ENCODE results near the gene ZFYVE9.
"Not testable (repeated sequence)": the region's sequence is repeated elsewhere in the genome, so short reads cannot be mapped to it uniquely, and the experiment has no call there.

The ZFYVE9 gene

GRCh38 chr1:52145137-52145536, 3.2 kb downstream of the ZFYVE9 start:
- DNase-seq (ENCODE audit: low spot score): peak; percentile 29

- not testable (repeated sequence) for DNase-seq (ENCODE audit: low spot score)
Observed at GRCh38 chr1:52150445-52150844, 8.6 kb downstream of the ZFYVE9 start.

DNA sequence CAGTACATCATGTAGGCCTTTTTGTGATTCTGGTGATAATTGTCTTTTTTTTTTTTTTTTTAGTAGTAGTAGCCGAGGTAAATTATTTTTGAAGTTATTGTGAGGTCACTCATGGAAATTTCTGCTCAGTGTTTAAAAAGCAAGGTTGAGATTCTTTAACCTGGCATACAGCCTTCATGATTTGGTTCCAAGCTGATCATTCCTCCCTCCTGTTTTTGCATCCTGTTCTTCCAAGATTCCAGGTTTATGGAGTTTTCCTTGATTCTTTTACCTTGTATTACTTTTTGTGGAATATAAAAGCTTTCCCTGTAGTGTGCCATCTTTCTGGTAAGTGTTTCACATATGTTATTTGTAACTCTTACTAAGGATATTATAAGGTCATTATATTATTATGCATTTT, 9.1 kb downstream of the ZFYVE9 start:
- DNase-seq (ENCODE audit: low spot score): no peak

- no peak for DNase-seq (ENCODE audit: low spot score)
Observed at GRCh38 chr1:52152572-52152971, 10.7 kb downstream of the ZFYVE9 start.

DNA sequence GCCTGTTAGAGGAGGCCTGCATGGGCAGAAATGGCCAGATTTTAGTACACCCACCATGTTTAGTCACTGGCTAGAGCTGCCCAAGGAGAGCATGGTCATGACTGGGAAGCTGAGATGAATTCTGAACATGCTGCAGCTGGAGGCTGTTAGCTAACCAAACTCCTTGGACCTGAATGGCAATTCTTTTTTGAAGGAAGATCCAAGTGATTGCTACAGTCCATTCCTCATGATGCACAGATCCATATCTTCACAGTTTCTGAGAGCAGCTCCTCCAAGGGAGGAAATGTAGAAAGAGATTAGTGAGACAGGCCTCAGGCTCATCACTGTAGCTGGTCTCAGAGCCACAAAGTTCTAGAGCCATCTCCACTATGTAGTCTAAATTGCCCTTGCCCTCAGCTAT, 11.1 kb downstream of the ZFYVE9 start:
- DNase-seq (ENCODE audit: low spot score): no peak

GRCh38 chr1:52153898-52154297, 12.0 kb downstream of the ZFYVE9 start:
- no peak for DNase-seq (ENCODE audit: low spot score)

DNA sequence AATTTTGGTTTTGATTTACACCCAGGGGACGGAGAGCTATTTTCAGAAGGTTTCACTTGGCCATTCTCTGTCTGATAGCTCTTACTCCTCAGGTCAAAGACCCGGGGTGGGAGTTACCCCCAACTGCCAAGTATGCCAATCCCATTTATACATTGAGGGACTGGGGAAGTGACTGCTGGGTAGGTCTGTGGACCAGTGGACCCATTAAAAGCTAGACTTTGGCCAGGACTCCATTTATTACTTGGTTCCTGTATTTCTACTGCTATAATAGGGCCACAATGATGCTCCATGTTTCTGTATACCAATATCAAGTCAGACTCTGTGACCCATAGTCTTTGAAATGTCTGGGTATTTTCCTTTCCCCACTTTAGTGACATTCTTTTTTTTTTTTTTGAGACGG, 14.6 kb downstream of the ZFYVE9 start:
- DNase-seq (ENCODE audit: low spot score): no peak

DNA sequence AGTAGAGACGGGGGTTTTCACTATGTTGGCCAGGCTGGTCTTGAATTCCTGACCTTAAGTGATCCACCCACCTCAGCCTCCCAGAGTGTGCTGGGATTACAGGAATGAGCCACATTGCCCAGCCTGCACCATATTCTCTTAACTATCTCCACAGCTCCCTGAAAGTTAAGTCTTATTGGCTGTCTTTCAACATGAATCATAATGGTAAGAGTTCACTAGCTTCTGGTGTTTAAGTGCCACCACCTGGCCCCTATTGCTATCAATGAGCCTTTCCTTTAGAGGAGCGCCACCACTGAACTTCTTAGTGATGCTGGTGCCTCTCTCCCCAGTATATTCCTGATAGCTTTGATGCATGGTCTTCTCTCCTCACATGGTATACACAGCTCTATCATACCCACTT, 15.7 kb downstream of the ZFYVE9 start:
- no peak for DNase-seq (ENCODE audit: low spot score)

GRCh38 chr1:52158218-52158617, 16.3 kb downstream of the ZFYVE9 start:
- DNase-seq (ENCODE audit: low spot score): no peak

DNA sequence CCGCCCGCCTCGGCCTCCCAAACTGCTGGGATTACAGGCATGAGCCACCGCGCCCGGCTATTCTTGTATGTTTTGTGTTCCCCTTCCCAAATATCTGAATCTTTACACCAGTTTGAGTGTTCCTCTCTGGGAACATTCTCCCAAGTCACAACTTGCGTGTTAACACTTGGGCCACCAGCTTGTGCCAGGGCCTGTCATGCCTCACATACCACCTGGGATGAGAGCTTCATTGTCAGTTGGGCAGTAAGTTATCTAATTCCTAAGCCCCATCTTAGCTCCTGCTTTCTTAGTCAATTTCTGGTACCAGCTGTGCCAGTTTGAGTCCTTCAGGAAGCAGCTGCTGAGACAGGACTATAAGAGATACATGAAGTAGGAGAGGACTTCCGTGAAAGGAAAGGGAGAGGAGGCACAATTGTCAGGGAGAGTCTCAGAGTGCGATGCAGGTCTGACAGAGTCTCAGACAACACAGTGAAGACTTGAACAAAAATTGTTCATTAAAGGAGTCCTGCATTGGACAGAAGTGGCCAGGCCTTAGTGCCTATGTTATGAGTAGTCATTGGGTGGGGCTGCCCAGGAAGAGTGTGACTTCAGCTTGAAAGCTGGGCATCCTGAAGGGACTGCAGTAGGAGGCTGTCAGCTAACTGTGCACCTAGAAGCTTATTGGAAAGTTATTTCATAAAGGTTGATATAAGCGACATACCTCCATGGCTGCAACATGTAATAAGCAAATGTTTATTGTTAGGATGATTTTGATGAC, 17.3 kb downstream of the ZFYVE9 start:
- DNase-seq (ENCODE audit: low spot score): peak; percentile 62

DNA sequence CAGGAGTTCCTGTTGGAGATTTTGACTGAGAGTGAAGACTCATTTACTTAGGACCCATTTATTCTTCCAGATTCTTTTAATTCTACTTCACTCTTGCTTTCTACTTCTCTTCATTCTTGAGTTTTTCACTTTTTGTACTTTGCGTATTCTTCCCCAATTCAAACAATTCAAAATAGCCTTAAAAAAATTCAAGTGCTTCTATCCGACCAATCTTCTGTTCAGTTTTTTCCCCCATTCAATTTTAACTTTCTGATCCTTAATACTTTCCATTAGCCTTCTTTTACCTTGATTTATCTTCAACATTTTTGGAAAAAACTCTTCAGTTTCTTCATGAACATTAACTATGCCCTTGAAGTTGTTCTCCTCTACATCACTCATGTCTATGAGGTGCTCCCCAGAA, 21.1 kb downstream of the ZFYVE9 start:
- DNase-seq (ENCODE audit: low spot score): no peak

GRCh38 chr1:52164604-52165003, 22.7 kb downstream of the ZFYVE9 start:
- DNase-seq (ENCODE audit: low spot score): peak; percentile 20

- no peak for DNase-seq (ENCODE audit: low spot score)
Observed at GRCh38 chr1:52166996-52167753, 25.3 kb downstream of the ZFYVE9 start.

DNA sequence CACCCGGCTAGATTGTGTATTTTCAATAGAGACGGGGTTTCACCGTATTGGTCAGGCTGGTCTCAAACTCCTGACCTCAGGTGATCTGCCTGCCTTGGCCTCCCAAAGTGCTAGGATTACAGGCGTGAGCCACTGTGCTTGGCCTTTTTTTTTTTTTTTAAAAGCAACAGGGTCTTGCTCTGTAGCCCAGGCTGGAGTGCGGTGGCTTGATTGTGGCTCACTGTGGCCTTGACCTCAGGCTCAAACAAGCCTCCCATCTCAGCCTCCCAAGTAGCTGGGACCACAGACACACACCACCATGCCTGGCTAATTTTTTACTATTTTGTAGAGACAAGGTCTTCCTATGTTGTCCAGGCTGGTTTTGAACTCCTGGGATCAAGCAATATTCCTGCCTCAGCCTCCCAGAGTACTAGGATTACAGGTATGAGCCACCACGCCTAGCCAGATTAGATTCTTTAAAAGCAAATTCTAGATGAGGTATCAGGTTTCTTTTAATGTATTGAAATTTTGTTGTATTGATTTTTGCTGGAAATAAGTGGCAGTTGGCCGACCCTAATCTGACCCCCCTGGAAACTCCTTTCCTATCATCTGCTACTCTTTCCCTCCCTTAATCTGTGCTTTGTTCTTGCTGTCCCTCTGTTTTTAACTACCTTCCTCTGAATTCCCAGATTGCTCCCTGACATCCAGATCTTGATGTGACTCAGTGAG, 26.6 kb downstream of the ZFYVE9 start:
- no peak for DNase-seq (ENCODE audit: low spot score)

- DNase-seq (ENCODE audit: low spot score): not testable (repeated sequence)
Observed at GRCh38 chr1:52171149-52171548, 29.3 kb downstream of the ZFYVE9 start.

GRCh38 chr1:52179073-52179472, 37.2 kb downstream of the ZFYVE9 start:
- DNase-seq (ENCODE audit: low spot score): no peak

- no peak for DNase-seq (ENCODE audit: low spot score)
Observed at GRCh38 chr1:52180176-52180575, 38.3 kb downstream of the ZFYVE9 start.

- DNase-seq (ENCODE audit: low spot score): not testable (repeated sequence)
Observed at GRCh38 chr1:52181759-52182158, 39.9 kb downstream of the ZFYVE9 start.

DNA sequence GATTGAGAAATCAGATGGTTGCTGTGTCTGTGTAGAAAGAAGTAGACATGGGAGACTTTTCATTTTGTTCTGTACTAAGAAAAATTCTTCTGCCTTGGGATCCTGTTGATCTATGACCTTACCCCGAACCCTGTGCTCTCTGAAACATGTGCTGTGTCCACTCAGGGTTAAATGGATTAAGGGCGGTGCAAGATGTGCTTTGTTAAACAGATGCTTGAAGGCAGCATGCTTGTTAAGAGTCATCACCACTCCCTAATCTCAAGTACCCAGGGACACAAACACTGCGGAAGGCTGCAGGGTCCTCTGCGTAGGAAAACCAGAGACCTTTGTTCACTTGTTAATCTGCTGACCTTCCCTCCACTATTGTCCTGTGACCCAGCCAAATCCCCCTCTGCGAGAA, 40.4 kb downstream of the ZFYVE9 start:
- DNase-seq (ENCODE audit: low spot score): not testable (repeated sequence)

DNA sequence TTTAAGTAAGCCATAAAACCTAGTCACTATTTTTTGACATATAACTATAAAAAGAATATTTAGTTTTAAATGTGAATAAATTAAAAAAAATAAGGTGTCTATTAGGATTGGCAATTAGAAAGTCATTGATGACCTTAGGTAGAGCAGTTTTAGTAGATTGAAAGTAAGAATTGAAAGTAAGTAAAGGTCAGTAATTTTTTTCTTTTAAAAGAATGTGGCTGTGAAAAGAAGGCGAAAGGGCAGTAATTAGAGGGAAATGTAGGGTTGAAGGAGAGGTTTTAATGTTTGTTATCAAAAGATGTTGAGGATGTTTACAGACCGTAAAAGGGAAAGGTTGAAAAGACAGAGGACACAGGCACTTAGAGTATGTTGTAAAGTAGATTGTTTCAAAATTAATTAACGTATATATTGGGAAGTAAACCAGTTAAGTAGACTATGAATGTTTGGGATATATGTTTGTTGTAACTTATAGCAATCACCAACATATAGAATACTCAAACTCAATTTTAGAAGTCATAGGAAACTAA, 41.0 kb downstream of the ZFYVE9 start:
- no peak for DNase-seq (ENCODE audit: low spot score)

DNA sequence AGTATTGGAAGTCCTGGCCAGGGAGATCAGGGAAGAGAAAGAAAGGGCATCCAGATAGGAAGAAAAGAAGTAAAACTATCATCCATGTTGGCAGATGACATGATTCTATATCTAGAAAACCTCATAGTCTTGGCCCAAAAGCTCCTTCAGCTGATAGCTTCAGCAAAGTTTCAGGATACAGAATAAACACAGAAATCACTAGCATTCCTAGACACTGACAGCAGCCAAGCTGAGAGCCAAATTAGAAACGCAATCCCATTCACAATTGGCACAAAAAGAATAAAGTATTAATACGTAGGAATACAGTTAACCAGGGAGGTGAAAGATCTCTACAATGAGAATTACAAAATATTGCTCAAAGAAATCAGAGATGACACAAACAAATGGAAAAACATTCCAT, 44.6 kb downstream of the ZFYVE9 start:
- no peak for DNase-seq (ENCODE audit: low spot score)

- DNase-seq (ENCODE audit: low spot score): no peak
Observed at GRCh38 chr1:52189898-52190480, 48.1 kb downstream of the ZFYVE9 start.
